HepG2 (cell line): ENCODE measurements around the gene LILRB5. TPM values are rescaled to one million over a fixed set of nuclear protein-coding genes. Genes with fewer than 3 reads are reported as not detected.

ENCODE experiments used
- ATAC-seq: fragments of 200-7000 bp; cut with Tn5 transposase; 3 replicates; pipeline ENCODE4 v1.9.1; 2020; ENCODE audit warnings: mild to moderate bottlenecking, moderate library complexity
- BruUV-seq: library from RNA; stranded (reverse); fragments of 400-500 nt; replicated peaks from 2 replicates; lab custom pipeline; 2021; lab: Mats Ljungman, UMichigan
- CTCF ChIA-PET: fragments of 300-600 bp; formaldehyde crosslinking; extraction: SDS; loops from one replicate; lab custom pipeline; 2021; ENCODE audit warnings: low total read pairs, inconsistent platforms, low intra/inter-chr PET ratio; lab: Yijun Ruan, JAX
- POLR2A ChIA-PET: fragments of 350-600 bp; sonication (Branson Sonifier 250); formaldehyde crosslinking; loops from one replicate; lab custom pipeline; 2020; ENCODE audit warnings: antibody characterized with exemption, inconsistent platforms; lab: Yijun Ruan, JAX
- DNase-seq: peaks from one replicate; pipeline ENCODE4 v3.0.0-alpha.2; 2015; ENCODE audit warnings: low spot score
- FAIRE-seq: peaks from 3 replicates; lab custom pipeline; 2011; peaks lifted over from hg19 to GRCh38; lab: Jason Lieb, UNC
- H2AFZ ChIP-seq: one replicate; pipeline ENCODE4 v1.6.1; 2011; ENCODE audit warnings: low read length, inconsistent platforms
- H3K27ac ChIP-seq: fragments of 300-600 bp; 3 replicates; pipeline ENCODE4 v1.8.0; 2011; ENCODE audit warnings: mixed run types, mild to moderate bottlenecking, mixed read lengths, low read length, inconsistent platforms; ENCODE audit not compliant: insufficient read depth; ENCODE audit errors: extremely low read length
- H3K27me3 ChIP-seq, 2 experiments: fragments of 200-600 bp in 1 of 2; 2 replicates in 1 of 2; 3 replicates in 1 of 2; pipeline versions ENCODE4 v1.6.0 to v1.8.0; 2011; ENCODE audit warnings: low read length in 2 of 2, mild to moderate bottlenecking in 2 of 2, moderate library complexity in 2 of 2, inconsistent platforms in 1 of 2; ENCODE audit not compliant: insufficient read depth in 2 of 2, control insufficient read depth in 1 of 2
- H3K36me3 ChIP-seq, 2 experiments: fragments of 200-600 bp in 1 of 2; replicated peaks in 1 of 2; 2 replicates in 1 of 2; 3 replicates in 1 of 2; pipeline versions ENCODE4 v1.5.1 to v1.8.0; 2011; ENCODE audit warnings: low read length in 2 of 2, inconsistent platforms in 1 of 2; ENCODE audit not compliant: insufficient read depth in 2 of 2, control insufficient read depth in 1 of 2
- H3K4me1 ChIP-seq: 2 replicates; pipeline ENCODE4 v1.5.1; 2012; ENCODE audit warnings: low read length, inconsistent platforms; ENCODE audit not compliant: insufficient read depth
- H3K4me2 ChIP-seq: 2 replicates; pipeline ENCODE4 v1.6.0; 2011; ENCODE audit warnings: low read depth, low read length, inconsistent platforms
- H3K4me3 ChIP-seq, 3 experiments: fragments of 200-600 bp in 1 of 3; sonication (generic), shearing (Covaris generic) in 1 of 3; replicated peaks in 1 of 3; 2 replicates each; pipeline ENCODE4 v1.5.1; 2011 to 2016; ENCODE audit warnings: low read length in 3 of 3, inconsistent platforms in 2 of 3, low read depth in 2 of 3, mild to moderate bottlenecking in 2 of 3, control low read depth in 1 of 3, mixed read lengths in 1 of 3; ENCODE audit not compliant: insufficient read depth in 1 of 3
- H3K79me2 ChIP-seq: one replicate; pipeline ENCODE4 v1.6.1; 2011; ENCODE audit warnings: low read length, inconsistent platforms; ENCODE audit not compliant: insufficient read depth
- H3K9ac ChIP-seq: 2 replicates; pipeline ENCODE4 v1.6.0; 2011; ENCODE audit warnings: mild to moderate bottlenecking, low read depth, low read length, inconsistent platforms; ENCODE audit not compliant: insufficient read depth
- H3K9me3 ChIP-seq: 2 replicates; pipeline ENCODE4 v1.5.1; 2012; ENCODE audit warnings: mild to moderate bottlenecking, low read length
- H4K20me1 ChIP-seq: 2 replicates; pipeline ENCODE4 v1.6.0; 2011; ENCODE audit warnings: inconsistent platforms, mild to moderate bottlenecking, low read length, moderate library complexity; ENCODE audit not compliant: insufficient read depth
- AGO2 ChIP-seq: fragments of 200-400 bp; formaldehyde crosslinking; optimal IDR thresholded peaks from 2 replicates; pipeline ENCODE3; 2017; ENCODE audit warnings: mild to moderate bottlenecking, low read depth, low read length, moderate library complexity
- CCAR2 ChIP-seq: fragments of 200-400 bp; formaldehyde crosslinking; optimal IDR thresholded peaks from 2 replicates; pipeline ENCODE3; 2018; ENCODE audit warnings: low read depth, mild to moderate bottlenecking, low read length, moderate library complexity
- E2F1 ChIP-seq: sonication (generic); formaldehyde crosslinking; IDR thresholded peaks from 2 replicates; pipeline ENCODE4 v1.5.0; 2020; ENCODE audit warnings: missing genetic modification reagents
- EEA1 ChIP-seq: sonication (generic); formaldehyde crosslinking; IDR thresholded peaks from 2 replicates; pipeline ENCODE4 v1.5.1; 2020; ENCODE audit warnings: mild to moderate bottlenecking, missing genetic modification reagents, borderline replicate concordance
- HNRNPH1 ChIP-seq: fragments of 200-400 bp; formaldehyde crosslinking; optimal IDR thresholded peaks from 2 replicates; pipeline ENCODE3; 2017; ENCODE audit warnings: mild to moderate bottlenecking, low read depth, low read length
- HNRNPL ChIP-seq: fragments of 200-400 bp; formaldehyde crosslinking; IDR thresholded peaks from 2 replicates; pipeline ENCODE4 v1.6.1; 2017; ENCODE audit warnings: mild to moderate bottlenecking, low read depth, low read length
- KDM5B ChIP-seq: sonication (generic); formaldehyde crosslinking; IDR thresholded peaks from 2 replicates; pipeline ENCODE4 v1.4.0; 2020; ENCODE audit warnings: missing genetic modification reagents, mild to moderate bottlenecking, borderline replicate concordance
- LBX2 ChIP-seq: sonication (generic); formaldehyde crosslinking; IDR thresholded peaks from 2 replicates; pipeline ENCODE4 v1.5.0; 2020; ENCODE audit warnings: missing genetic modification reagents, mild to moderate bottlenecking, borderline replicate concordance
- POLR2A ChIP-seq, 2 experiments: IDR thresholded peaks; 2 replicates each; pipeline ENCODE4 v1.6.1; 2011; ENCODE audit warnings: low read depth in 2 of 2, low read length in 2 of 2, mild to moderate bottlenecking in 1 of 2, moderate library complexity in 1 of 2; ENCODE audit not compliant: insufficient read depth in 1 of 2
- SIX1 ChIP-seq: sonication (generic); formaldehyde crosslinking; IDR thresholded peaks from 2 replicates; pipeline ENCODE4 v1.4.0; 2020; ENCODE audit warnings: missing genetic modification reagents, borderline replicate concordance
- ZNF282 ChIP-seq: fragments of 450-650 bp; IDR thresholded peaks from 2 replicates; pipeline ENCODE4 v1.6.1; 2018; ENCODE audit not compliant: partially characterized antibody
- ZNF567 ChIP-seq: sonication (generic); formaldehyde crosslinking; IDR thresholded peaks from 2 replicates; pipeline ENCODE4 v1.8.1; 2023; ENCODE audit warnings: mild to moderate bottlenecking, missing genetic modification reagents, borderline replicate concordance
- WGBS: methylation state at CpG from one replicate; pipeline ENCODE4 v1.1.6; 2017; ENCODE audit warnings: low lambda C conversion rate; 5-methylcytosine and 5-hydroxymethylcytosine counted together
- in situ Hi-C: cut with HindIII; loops from 2 replicates; pipeline ENCODE4 v1.10.0; 2017; ENCODE audit warnings: low pct_unique_long_range_greater_than_20kb; ENCODE audit not compliant: extremely low pct_ligation_motif_present
- intact Hi-C: fragments of 100-400 bp; cut with micrococcal nuclease; formaldehyde crosslinking; loops from one replicate; pipeline ENCODE4 v1.10.0; 2022; ENCODE audit not compliant: unreplicated experiment
- polyA plus RNA-seq, 8 experiments: library from polyadenylated mRNA; depleted of rRNA in 3 of 8; stranded (reverse) in 7 of 8; unstranded in 1 of 8; fragments of >200 nt; fragmentation: Illumina TruSeq in 4 of 8; extraction: Trizol in 4 of 8; gene quantifications; 2 replicates each; pipeline versions ENCODE4 v1.2.1 to v1.2.3, GENCODE V29; 2011 to 2016; ENCODE audit warnings: low read depth in 4 of 8, missing spikeins in 1 of 8, mixed read lengths in 1 of 8; ENCODE audit not compliant: insufficient read depth in 1 of 8
- total RNA-seq, 5 experiments: library from RNA; depleted of rRNA; stranded (reverse); fragments of >200 nt; fragmentation: Illumina TruSeq; extraction: Trizol; gene quantifications; 2 replicates each; pipeline ENCODE4 v1.2.3, GENCODE V29; 2016; ENCODE audit warnings: low read depth in 1 of 5
- TF ChIP-seq, protein P1 (sequence below): sonication (generic); formaldehyde crosslinking; IDR thresholded peaks from 2 replicates; pipeline ENCODE4 v1.5.0; 2020; ENCODE audit warnings: missing genetic modification reagents
- TF ChIP-seq, protein P2 (sequence below): sonication (generic); formaldehyde crosslinking; IDR thresholded peaks from 2 replicates; pipeline ENCODE4 v1.5.0; 2020; ENCODE audit warnings: mild to moderate bottlenecking, missing genetic modification reagents
- TF ChIP-seq, protein P3 (sequence below): sonication (generic); formaldehyde crosslinking; IDR thresholded peaks from 2 replicates; pipeline ENCODE4 v1.5.0; 2020; ENCODE audit warnings: missing genetic modification reagents

The LILRB5 gene
- total and polyA plus RNA-seq, 2 of the 13 experiments (the other 11 are each of a cell fraction or from before 2014, with no cell fraction given), result not detected

DNA sequence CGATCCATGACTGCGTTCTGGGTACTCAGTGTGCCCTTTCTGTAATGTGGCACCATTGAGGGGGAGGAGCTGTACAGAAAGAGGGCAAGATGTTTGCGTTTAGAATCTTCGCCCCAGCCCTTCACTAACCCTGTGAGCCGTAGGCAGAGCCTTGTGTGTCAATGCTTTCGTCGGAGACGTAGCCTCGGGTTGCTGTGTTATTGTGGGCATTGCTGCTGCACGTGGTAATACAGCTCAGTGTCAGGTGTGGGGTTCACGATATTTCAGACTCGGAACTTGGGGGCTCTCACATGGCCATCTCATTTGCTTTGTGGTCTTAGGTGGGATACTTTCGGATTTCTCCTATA is 50.3 kb downstream of the LILRB5 start (continued):
- no peak for TF ChIP-seq EEA1
- no peak for TF ChIP-seq LBX2 (CRISPR knock-in tag)

DNA sequence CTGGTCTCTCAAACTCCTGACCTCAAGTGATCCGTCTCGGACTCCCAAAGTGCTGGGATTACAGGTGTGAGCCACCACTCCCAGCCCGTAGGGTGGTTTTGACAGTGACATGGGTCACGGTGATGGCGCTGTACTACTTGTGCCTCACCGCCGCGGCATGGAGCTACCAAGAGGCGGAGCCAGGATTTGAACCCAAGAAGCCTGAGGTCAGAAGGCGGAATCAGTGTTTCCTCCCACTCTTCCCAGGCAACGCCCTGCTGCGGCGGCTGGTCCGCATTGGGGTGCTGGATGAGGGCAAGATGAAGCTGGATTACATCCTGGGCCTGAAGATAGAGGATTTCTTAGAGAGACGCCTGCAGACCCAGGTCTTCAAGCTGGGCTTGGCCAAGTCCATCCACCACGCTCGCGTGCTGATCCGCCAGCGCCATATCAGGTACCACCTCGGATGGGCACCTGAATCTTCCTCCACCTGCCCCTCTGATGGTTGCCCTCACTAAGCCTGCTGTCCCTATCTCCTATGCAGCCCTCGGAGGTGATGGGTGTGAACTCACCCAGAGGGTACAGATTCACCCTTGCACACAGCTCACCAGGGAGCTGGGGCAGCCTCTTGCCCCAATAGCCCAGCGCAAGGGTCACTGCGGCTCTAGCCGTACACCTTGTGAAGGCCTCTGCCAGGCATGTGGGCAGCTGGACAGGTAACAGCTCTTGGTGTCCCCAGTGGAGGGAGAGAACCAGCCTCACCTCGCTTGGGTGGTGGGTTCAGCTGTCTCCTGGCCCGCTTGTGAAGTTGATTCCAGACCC is 50.8 kb downstream of the LILRB5 start:
- H3K4me2 ChIP-seq, result no peak overlapping the region
- peaks cover 24 to 67% of the 10 kb centered on the region in 2 experiments for H3K36me3 ChIP-seq
- peaks cover 49% of the 10 kb centered on the region for H3K79me2 ChIP-seq
- intact Hi-C loops, result no loop called here
- ChIA-PET POLR2A (interaction anchor here (8.7 kb wide), 1 partner anchor 16 kb away, joined by 306 read pairs; the partner anchor contains the start of genes MBOAT7 and TSEN34), CTCF (no interaction called here)
- no peaks in the 10 kb centered on the region; a peak in 1 of 5 replicates for H3K27me3 ChIP-seq
- no TSS peak for BruUV-seq
- ATAC-seq (no peak), DNase-seq (no peak), FAIRE-seq (no peak)
- H3K9ac ChIP-seq, result no peak overlapping the region
- no peak overlapping the region for H3K4me3 ChIP-seq
- WGBS, result 96% methylated on average over 5 of the region's 27 CpGs
- H2AFZ ChIP-seq, result no peak overlapping the region
- no peaks in the 10 kb centered on the region for H3K9me3 ChIP-seq
- in situ Hi-C loops, result no loop called here
- H3K4me1 ChIP-seq, result peaks cover 98% of the 10 kb centered on the region
- H3K27ac ChIP-seq, result no peak overlapping the region
- H4K20me1 ChIP-seq, result peaks cover 80% of the 10 kb centered on the region
- TF ChIP-seq HNRNPH1, result no peak
- TF ChIP-seq, protein P1, sequence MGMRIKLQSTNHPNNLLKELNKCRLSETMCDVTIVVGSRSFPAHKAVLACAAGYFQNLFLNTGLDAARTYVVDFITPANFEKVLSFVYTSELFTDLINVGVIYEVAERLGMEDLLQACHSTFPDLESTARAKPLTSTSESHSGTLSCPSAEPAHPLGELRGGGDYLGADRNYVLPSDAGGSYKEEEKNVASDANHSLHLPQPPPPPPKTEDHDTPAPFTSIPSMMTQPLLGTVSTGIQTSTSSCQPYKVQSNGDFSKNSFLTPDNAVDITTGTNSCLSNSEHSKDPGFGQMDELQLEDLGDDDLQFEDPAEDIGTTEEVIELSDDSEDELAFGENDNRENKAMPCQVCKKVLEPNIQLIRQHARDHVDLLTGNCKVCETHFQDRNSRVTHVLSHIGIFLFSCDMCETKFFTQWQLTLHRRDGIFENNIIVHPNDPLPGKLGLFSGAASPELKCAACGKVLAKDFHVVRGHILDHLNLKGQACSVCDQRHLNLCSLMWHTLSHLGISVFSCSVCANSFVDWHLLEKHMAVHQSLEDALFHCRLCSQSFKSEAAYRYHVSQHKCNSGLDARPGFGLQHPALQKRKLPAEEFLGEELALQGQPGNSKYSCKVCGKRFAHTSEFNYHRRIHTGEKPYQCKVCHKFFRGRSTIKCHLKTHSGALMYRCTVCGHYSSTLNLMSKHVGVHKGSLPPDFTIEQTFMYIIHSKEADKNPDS (CRISPR knock-in tag), result 0 out of 2 replicates have a peak, but pooled peaks have one; percentile 36
- TF ChIP-seq HNRNPL, result no peak
- TF ChIP-seq E2F1 (CRISPR knock-in tag), result no peak
- TF ChIP-seq ZNF282, result no peak
- TF ChIP-seq KDM5B (CRISPR knock-in tag), result no peak
- no peak for TF ChIP-seq ZNF567 (CRISPR knock-in tag)
- no peak for TF ChIP-seq SIX1 (CRISPR knock-in tag)
- peak in 1 of 2 experiments; percentile 25; a peak in 1 of 4 replicates for TF ChIP-seq POLR2A (IDR thresholded peaks at IDR 0.05; ENCODE audit: insufficient read depth in 1 of 2, low read depth in 2 of 2, low read length in 2 of 2)
- no peak for TF ChIP-seq CCAR2
- TF ChIP-seq, protein P2, sequence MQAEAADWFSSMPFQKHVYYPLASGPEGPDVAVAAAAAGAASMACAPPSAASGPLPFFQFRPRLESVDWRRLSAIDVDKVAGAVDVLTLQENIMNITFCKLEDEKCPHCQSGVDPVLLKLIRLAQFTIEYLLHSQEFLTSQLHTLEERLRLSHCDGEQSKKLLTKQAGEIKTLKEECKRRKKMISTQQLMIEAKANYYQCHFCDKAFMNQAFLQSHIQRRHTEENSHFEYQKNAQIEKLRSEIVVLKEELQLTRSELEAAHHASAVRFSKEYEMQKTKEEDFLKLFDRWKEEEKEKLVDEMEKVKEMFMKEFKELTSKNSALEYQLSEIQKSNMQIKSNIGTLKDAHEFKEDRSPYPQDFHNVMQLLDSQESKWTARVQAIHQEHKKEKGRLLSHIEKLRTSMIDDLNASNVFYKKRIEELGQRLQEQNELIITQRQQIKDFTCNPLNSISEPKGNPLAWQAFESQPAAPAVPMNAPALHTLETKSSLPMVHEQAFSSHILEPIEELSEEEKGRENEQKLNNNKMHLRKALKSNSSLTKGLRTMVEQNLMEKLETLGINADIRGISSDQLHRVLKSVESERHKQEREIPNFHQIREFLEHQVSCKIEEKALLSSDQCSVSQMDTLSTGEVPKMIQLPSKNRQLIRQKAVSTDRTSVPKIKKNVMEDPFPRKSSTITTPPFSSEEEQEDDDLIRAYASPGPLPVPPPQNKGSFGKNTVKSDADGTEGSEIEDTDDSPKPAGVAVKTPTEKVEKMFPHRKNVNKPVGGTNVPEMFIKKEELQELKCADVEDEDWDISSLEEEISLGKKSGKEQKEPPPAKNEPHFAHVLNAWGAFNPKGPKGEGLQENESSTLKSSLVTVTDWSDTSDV, result no peak
- TF ChIP-seq AGO2, result peak; percentile 61
- TF ChIP-seq, protein P3, sequence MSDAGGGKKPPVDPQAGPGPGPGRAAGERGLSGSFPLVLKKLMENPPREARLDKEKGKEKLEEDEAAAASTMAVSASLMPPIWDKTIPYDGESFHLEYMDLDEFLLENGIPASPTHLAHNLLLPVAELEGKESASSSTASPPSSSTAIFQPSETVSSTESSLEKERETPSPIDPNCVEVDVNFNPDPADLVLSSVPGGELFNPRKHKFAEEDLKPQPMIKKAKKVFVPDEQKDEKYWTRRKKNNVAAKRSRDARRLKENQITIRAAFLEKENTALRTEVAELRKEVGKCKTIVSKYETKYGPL, result no peak
